PC-3 (cell line): Measurements from ENCODE around the gene IFT81. TPM values are rescaled to one million over a fixed set of nuclear protein-coding genes. Genes with fewer than 3 reads are reported as not detected.

Experiments used
- ATAC-seq: fragments of 200-7000 bp; cut with Tn5 transposase; 2 replicates; pipeline ENCODE4 v1.9.1; 2020; ENCODE audit warnings: mild to moderate bottlenecking, moderate library complexity
- BruUV-seq: library from RNA; stranded (reverse); fragments of 400-500 nt; replicated peaks from 2 replicates; lab custom pipeline; 2021; lab: Mats Ljungman, UMichigan
- CTCF ChIA-PET: fragments of 300-600 bp; sonication (Branson Sonifier 250); formaldehyde crosslinking; loops from one replicate; lab custom pipeline; 2022; ENCODE audit warnings: antibody characterized with exemption; lab: Charles Lee
- POLR2A ChIA-PET: fragments of 300-600 bp; sonication (Branson Sonifier 250); formaldehyde crosslinking; loops from one replicate; lab custom pipeline; 2022; ENCODE audit warnings: antibody characterized with exemption; ENCODE audit not compliant: unreplicated experiment; lab: Charles Lee
- DNase-seq: peaks from one replicate; pipeline ENCODE4 v3.0.0-alpha.2; 2015
- H2AFZ ChIP-seq: fragments of 300-600 bp; sonication (generic); 2 replicates; pipeline ENCODE4 v1.6.0; 2016; ENCODE audit warnings: antibody characterized with exemption, low read length
- H3F3A ChIP-seq: fragments of 300-600 bp; sonication (generic); one replicate; pipeline ENCODE4 v1.6.0; 2017; ENCODE audit warnings: antibody characterized with exemption, low read length, control low read depth, mild to moderate bottlenecking; ENCODE audit not compliant: unreplicated experiment
- H3K27ac ChIP-seq: fragments of 300-600 bp; sonication (generic); 2 replicates; pipeline ENCODE4 v1.5.1; 2016; ENCODE audit warnings: mild to moderate bottlenecking, low read length
- H3K27me3 ChIP-seq: fragments of 300-600 bp; sonication (generic); 2 replicates; pipeline ENCODE4 v1.6.1; 2016; ENCODE audit warnings: low read length, mixed read lengths
- H3K36me3 ChIP-seq: fragments of 300-600 bp; sonication (generic); 2 replicates; pipeline ENCODE4 v1.6.1; 2016; ENCODE audit warnings: low read depth, mixed run types, low read length, mixed read lengths
- H3K4me1 ChIP-seq: fragments of 300-600 bp; sonication (generic); 2 replicates; pipeline ENCODE4 v1.5.1; 2016; ENCODE audit warnings: low read length; ENCODE audit not compliant: insufficient read depth
- H3K4me2 ChIP-seq: fragments of 300-600 bp; sonication (generic); 2 replicates; pipeline ENCODE4 v1.6.0; 2016; ENCODE audit warnings: low read length
- H3K4me3 ChIP-seq: fragments of 300-600 bp; sonication (generic); 2 replicates; pipeline ENCODE4 v1.5.1; 2016; ENCODE audit warnings: mild to moderate bottlenecking, low read length, mixed read lengths
- H3K79me2 ChIP-seq: fragments of 300-600 bp; sonication (generic); 2 replicates; pipeline ENCODE4 v1.6.1; 2017; ENCODE audit warnings: low read length, mixed read lengths
- H3K9ac ChIP-seq: fragments of 300-600 bp; sonication (generic); 2 replicates; pipeline ENCODE4 v1.6.0; 2016; ENCODE audit warnings: mild to moderate bottlenecking, low read length
- H3K9me2 ChIP-seq: fragments of 300-600 bp; sonication (generic); replicated peaks from 2 replicates; pipeline ENCODE4 v1.6.1; 2016; ENCODE audit warnings: mixed run types, low read length, mixed read lengths
- H3K9me3 ChIP-seq: fragments of 300-600 bp; sonication (generic); 2 replicates; pipeline ENCODE4 v1.6.1; 2016; ENCODE audit warnings: low read length, mixed read lengths
- H4K20me1 ChIP-seq: fragments of 300-600 bp; sonication (generic); 2 replicates; pipeline ENCODE4 v1.6.1; 2016; ENCODE audit warnings: low read length, mixed read lengths
- CTCF ChIP-seq: fragments of 300-600 bp; sonication (generic); conservative IDR thresholded peaks from 2 replicates; pipeline ENCODE4 v1.5.1; 2017; ENCODE audit warnings: antibody characterized with exemption, low read depth, mild to moderate bottlenecking, low read length
- EZH2 ChIP-seq: fragments of 300-600 bp; sonication (generic); IDR thresholded peaks from one replicate; pipeline ENCODE4 v1.6.1; 2017; ENCODE audit warnings: antibody characterized with exemption, mild to moderate bottlenecking, low read length; ENCODE audit not compliant: unreplicated experiment
- EZH2phosphoT487 ChIP-seq: fragments of 300-600 bp; sonication (generic); IDR thresholded peaks from 2 replicates; pipeline ENCODE4 v1.6.1; 2018; ENCODE audit warnings: mild to moderate bottlenecking, antibody characterized with exemption, low read length, borderline replicate concordance
- intact Hi-C: fragments of 100-400 bp; cut with micrococcal nuclease; formaldehyde crosslinking; loops from 2 replicates; pipeline ENCODE4 v1.9.0; 2023
- total RNA-seq: library from RNA; depleted of rRNA; stranded (reverse); fragments of >200 nt; gene quantifications from 2 replicates; pipeline ENCODE4 v1.2.3, GENCODE V29; 2014

The IFT81 gene
- total RNA-seq, 1 experiment from 2014 or later, result 10.1 TPM

- Histone ChIP-seq H3K27me3 (no peaks in the 10 kb centered on the region), H3K79me2 (no peaks in the 10 kb centered on the region), H3K4me3 (peak overlapping the region; percentile 64), H3K4me1 (peaks cover 27% of the 10 kb centered on the region), H3K27ac (peak overlapping the region; percentile 91), H3K9me3 (no peaks in the 10 kb centered on the region), H4K20me1 (no peaks in the 10 kb centered on the region), H3K9ac (peak overlapping the region; percentile 67), H3K9me2 (no peaks in the 10 kb centered on the region), H3K36me3 (no peaks in the 10 kb centered on the region), H3K4me2 (peak overlapping the region; percentile 88), H3F3A (peaks cover 7% of the 10 kb centered on the region), H2AFZ (peak overlapping the region; percentile 62)
- intact Hi-C loops, result loop anchor here (1.0 to 2.0 kb wide), 6 partner anchors 12 to 124 kb away; partner anchors contain the start of gene IFT81
- POLR2A ChIA-PET, result no interaction called here
- TF ChIP-seq EZH2phosphoT487 (no peak), CTCF (no peak), EZH2 (no peak)
- BruUV-seq, result no TSS peak
- ATAC-seq, result peak; percentile 70
- DNase-seq, result peak; percentile 97
- CTCF ChIA-PET, result interaction anchor here (0.5 to 1.1 kb wide), 6 partner anchors 24 to 338 kb away, joined by 3 to 11 read pairs (median 4); no protein-coding TSS in a partner anchor
These were observed 99.7 kb downstream of the IFT81 start for GRCh38 chr12:110223777-110224378.

DNA sequence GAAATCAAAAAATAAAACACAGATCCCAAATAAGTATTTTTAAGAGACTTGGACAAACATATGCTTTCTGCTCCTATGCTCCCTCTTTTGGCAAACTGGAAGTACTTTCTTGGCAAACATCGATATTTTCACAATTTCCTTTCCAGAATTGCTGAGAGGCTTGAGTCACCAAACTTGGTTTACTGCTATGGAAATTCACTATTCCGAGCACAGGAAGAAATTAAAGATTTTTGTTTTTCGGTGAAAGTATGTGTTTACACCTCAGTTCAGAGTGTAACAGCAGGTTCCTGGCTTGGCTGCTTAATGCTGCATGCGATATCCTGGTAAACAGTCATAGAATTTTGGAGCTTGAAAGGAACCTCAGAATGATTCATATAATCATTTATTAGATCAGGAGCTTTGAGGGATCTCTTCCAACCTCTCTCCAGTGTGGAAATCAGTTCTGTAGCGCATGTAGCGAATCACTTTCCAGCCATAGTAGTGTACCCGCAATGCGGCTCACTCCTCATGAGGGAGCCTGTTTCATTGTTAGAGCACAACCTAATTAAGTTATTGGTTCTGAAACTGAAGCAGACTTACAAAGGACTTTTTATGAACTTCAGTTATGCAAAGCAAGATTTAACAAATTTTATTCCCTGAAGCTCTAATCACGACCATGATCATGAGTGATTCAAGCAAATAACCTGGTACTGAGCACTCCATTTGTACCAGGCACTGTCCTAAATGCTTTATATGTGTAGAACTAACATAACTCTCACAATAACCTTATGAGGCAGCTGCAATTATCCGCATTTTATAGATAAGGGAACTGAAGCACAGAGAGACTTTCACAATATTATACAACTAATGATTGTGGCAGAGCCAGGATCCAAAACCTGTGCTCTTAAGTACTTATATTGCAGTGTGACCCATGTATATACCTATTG is 100.5 kb downstream of the IFT81 start:
- TF ChIP-seq CTCF, result peak; percentile 80
- TF ChIP-seq EZH2phosphoT487, result no peak
- Histone ChIP-seq H4K20me1 (no peaks in the 10 kb centered on the region), H3F3A (peaks cover 7% of the 10 kb centered on the region), H3K79me2 (no peaks in the 10 kb centered on the region), H3K27me3 (no peaks in the 10 kb centered on the region), H3K9ac (peak overlapping the region; percentile 67), H3K9me3 (no peaks in the 10 kb centered on the region), H3K4me3 (peak overlapping the region; percentile 64), H3K27ac (peak overlapping the region; percentile 91), H3K9me2 (no peaks in the 10 kb centered on the region), H3K36me3 (no peaks in the 10 kb centered on the region), H3K4me2 (peak overlapping the region; percentile 88), H3K4me1 (peaks cover 27% of the 10 kb centered on the region), H2AFZ (peak overlapping the region; percentile 62)
- BruUV-seq, result TSS peak; percentile 51
- ATAC-seq, result peak; percentile 65
- POLR2A ChIA-PET, result interaction anchor here (0.6 kb wide), 1 partner anchor 56 kb away, joined by 3 read pairs; no protein-coding TSS in a partner anchor
- DNase-seq, result peak; percentile 91
- CTCF ChIA-PET, result interaction anchor here (0.5 to 2.1 kb wide), 7 partner anchors 23 to 339 kb away, joined by 3 to 11 read pairs (median 4); no protein-coding TSS in a partner anchor
- intact Hi-C loops, result loop anchor here (1.0 to 2.0 kb wide), 6 partner anchors 12 to 124 kb away; partner anchors contain the start of gene IFT81
